CD4-positive, alpha-beta T cell treated with Interleukin-21 for 1 hour (primary cell): Measurements from ENCODE around the gene CCDC107.

Experiments
- DNase-seq: peaks from one replicate; pipeline ENCODE4 v3.0.0-alpha.2; 2020

CCDC107 gene

GRCh38 chr9:35664531-35665470, 6.7 kb downstream of the CCDC107 start, which contains the start of gene ARHGEF39:
ARHGEF39 (minus strand) TSS chr9:35665195; CDS start chr9:35665169, 26 bp downstream.
- DNase-seq: peak; percentile 71

GRCh38 chr9:35665471-35665818, 7.4 kb downstream of the CCDC107 start:
- no peak for DNase-seq

- DNase-seq: no peak
Measured at GRCh38 chr9:35666045-35666444, 8.0 kb downstream of the CCDC107 start.

- DNase-seq: no peak
Measured at GRCh38 chr9:35666549-35666948, 8.5 kb downstream of the CCDC107 start.

GRCh38 chr9:35667939-35668338, 9.8 kb downstream of the CCDC107 start:
- DNase-seq: no peak

GRCh38 chr9:35669331-35670145, 11.4 kb downstream of the CCDC107 start:
- DNase-seq: no peak

GRCh38 chr9:35673132-35674024, 15.3 kb downstream of the CCDC107 start, which contains the start of gene CA9:
CA9 (plus strand) TSS chr9:35673928; CDS start chr9:35673960, 32 bp downstream.
- DNase-seq: no peak

GRCh38 chr9:35674025-35674361, 15.9 kb downstream of the CCDC107 start:
- no peak for DNase-seq

- no peak for DNase-seq
Measured at GRCh38 chr9:35675204-35675603, 17.1 kb downstream of the CCDC107 start.

GRCh38 chr9:35675732-35676392, 17.8 kb downstream of the CCDC107 start:
- DNase-seq: no peak

GRCh38 chr9:35679091-35679490, 21.0 kb downstream of the CCDC107 start:
- no peak for DNase-seq

- no peak for DNase-seq
Measured at GRCh38 chr9:35679766-35680330, 21.8 kb downstream of the CCDC107 start.

- no peak for DNase-seq
Measured at GRCh38 chr9:35680331-35681105, 22.4 kb downstream of the CCDC107 start.

- DNase-seq: no peak
Measured at GRCh38 chr9:35681341-35682002, 23.4 kb downstream of the CCDC107 start.

GRCh38 chr9:35682051-35682450, 24.0 kb downstream of the CCDC107 start:
- no peak for DNase-seq

- no peak for DNase-seq
Measured at GRCh38 chr9:35682520-35683315, 24.6 kb downstream of the CCDC107 start.

- no peak for DNase-seq
Measured at GRCh38 chr9:35683323-35683722, 25.2 kb downstream of the CCDC107 start.

GRCh38 chr9:35684921-35685320, 26.8 kb downstream of the CCDC107 start:
- no peak for DNase-seq

GRCh38 chr9:35685506-35685905, 27.4 kb downstream of the CCDC107 start:
- no peak for DNase-seq
